Activated B cell treated with CpG ODN at 0.5 μM for 24 hours (primary cell): Measurements from ENCODE around the gene GSTK1. TPM values are rescaled to one million over a fixed set of nuclear protein-coding genes. Genes with fewer than 3 reads are reported as not detected.
A peak's percentile ranks its signal among the peaks of the same experiment; 100 is the strongest.

Experiments used
- ATAC-seq: fragments of 200-7000 bp; cut with Tn5 transposase; one replicate; pipeline ENCODE4 v1.10.0; 2021; ENCODE audit warnings: low read depth, mild to moderate bottlenecking, moderate library complexity
- CTCF ChIA-PET: fragments of 350-600 bp; sonication (Branson Sonifier 250); formaldehyde crosslinking; loops from one replicate; lab custom pipeline; 2021; ENCODE audit warnings: antibody characterized with exemption; lab: Charles Lee
- POLR2A ChIA-PET: fragments of 350-600 bp; sonication (Branson Sonifier 250); formaldehyde crosslinking; loops from one replicate; lab custom pipeline; 2021; ENCODE audit warnings: antibody characterized with exemption; lab: Charles Lee
- DNase-seq: peaks from one replicate; pipeline ENCODE4 v3.0.0; 2022
- H3K27ac Mint-ChIP-seq: one replicate; pipeline ENCODE4 v1.8.0; 2020; ENCODE audit warnings: mixed read lengths
- H3K27me3 Mint-ChIP-seq: one replicate; pipeline ENCODE4 v1.8.0; 2021; ENCODE audit warnings: mixed read lengths
- H3K36me3 Mint-ChIP-seq: one replicate; pipeline ENCODE4 v1.8.0; 2021; ENCODE audit warnings: low read depth, mixed read lengths
- H3K4me1 Mint-ChIP-seq: one replicate; pipeline ENCODE4 v1.8.0; 2021; ENCODE audit warnings: mixed read lengths
- H3K4me3 Mint-ChIP-seq: one replicate; pipeline ENCODE4 v1.8.0; 2020; ENCODE audit warnings: mild to moderate bottlenecking, mixed read lengths
- H3K9me3 Mint-ChIP-seq: one replicate; pipeline ENCODE4 v1.8.0; 2020; ENCODE audit warnings: mixed read lengths
- CTCF ChIP-seq: fragments of 200-600 bp; IDR thresholded peaks from one replicate; pipeline ENCODE4 v1.8.0; 2022; ENCODE audit warnings: antibody characterized with exemption, mild to moderate bottlenecking
- intact Hi-C: fragments of 100-400 bp; cut with micrococcal nuclease; formaldehyde crosslinking; loops from one replicate; pipeline ENCODE4 v1.15.1; 2024
- total RNA-seq: library from RNA; stranded (reverse); gene quantifications from 2 replicates; pipeline ENCODE4 v1.2.3, GENCODE V29; 2022

Gene GSTK1
- total RNA-seq, 1 donor from 2014 or later: 144 TPM

GRCh38 chr7:143248761-143249354, 14.4 kb upstream of the GSTK1 start:
- H3K4me3 Mint-ChIP-seq: no peak overlapping the region
- ATAC-seq: no peak
- intact Hi-C loops: loop anchor here (10.0 kb wide), 2 partner anchors 256 to 1146 kb away; no protein-coding TSS in a partner anchor
- H3K27me3 Mint-ChIP-seq: no peaks in the 10 kb centered on the region
- H3K4me1 Mint-ChIP-seq: peaks cover 54% of the 10 kb centered on the region
- no peaks in the 10 kb centered on the region for H3K36me3 Mint-ChIP-seq
- H3K27ac Mint-ChIP-seq: no peak overlapping the region
- no peak for DNase-seq
- H3K9me3 Mint-ChIP-seq: peaks cover 7% of the 10 kb centered on the region
- no peak for TF ChIP-seq CTCF
- CTCF ChIA-PET: interaction anchor here (0.8 to 2.1 kb wide), 2 partner anchors 8 to 9 kb away, joined by 3 to 13 read pairs; no protein-coding TSS in a partner anchor
- POLR2A ChIA-PET: interaction anchor here (1.3 kb wide), 1 partner anchor 234 kb away, joined by 3 read pairs; no protein-coding TSS in a partner anchor

GRCh38 chr7:143250199-143250598, 13.0 kb upstream of the GSTK1 start:
- Mint-ChIP-seq H3K27ac (no peak overlapping the region), H3K9me3 (peaks cover 7% of the 10 kb centered on the region), H3K4me1 (peaks cover 54% of the 10 kb centered on the region), H3K36me3 (no peaks in the 10 kb centered on the region), H3K4me3 (no peak overlapping the region), H3K27me3 (no peaks in the 10 kb centered on the region)
- ATAC-seq (no peak), DNase-seq (no peak)
- TF ChIP-seq CTCF: no peak
- CTCF ChIA-PET: interaction anchor here (2.1 kb wide), 1 partner anchor 10 kb away, joined by 13 read pairs; no protein-coding TSS in a partner anchor
- intact Hi-C loops: no loop called here
- POLR2A ChIA-PET: interaction anchor here (1.2 to 1.3 kb wide), 2 partner anchors 13 to 235 kb away, joined by 3 read pairs; partner anchors contain the start of gene GSTK1

- TF ChIP-seq CTCF: no peak
- peaks cover 53% of the 10 kb centered on the region for H3K4me1 Mint-ChIP-seq
- peak overlapping the region; percentile 47 for H3K27ac Mint-ChIP-seq
- peaks cover 7% of the 10 kb centered on the region for H3K9me3 Mint-ChIP-seq
- H3K27me3 Mint-ChIP-seq: no peaks in the 10 kb centered on the region
- no peaks in the 10 kb centered on the region for H3K36me3 Mint-ChIP-seq
- CTCF ChIA-PET: interaction anchor here (2.1 kb wide), 1 partner anchor 10 kb away, joined by 13 read pairs; no protein-coding TSS in a partner anchor
- intact Hi-C loops: loop anchor here (1.0 kb wide), 1 partner anchor 12 kb away; the partner anchor contains the start of gene GSTK1
- ATAC-seq (no peak), DNase-seq (no peak)
- H3K4me3 Mint-ChIP-seq: no peak overlapping the region
- POLR2A ChIA-PET: interaction anchor here (0.5 to 0.6 kb wide), 2 partner anchors 63 to 444 kb away, joined by 3 to 4 read pairs; no protein-coding TSS in a partner anchor
These were observed 12.4 kb upstream of the GSTK1 start for GRCh38 chr7:143250822-143251221.

- Mint-ChIP-seq H3K9me3 (peaks cover 7% of the 10 kb centered on the region), H3K4me3 (no peak overlapping the region), H3K27ac (peak overlapping the region; percentile 53), H3K4me1 (peaks cover 50% of the 10 kb centered on the region), H3K36me3 (no peaks in the 10 kb centered on the region), H3K27me3 (no peaks in the 10 kb centered on the region)
- ChIA-PET POLR2A (no interaction called here), CTCF (interaction anchor here (1.2 kb wide), 1 partner anchor 12 kb away, joined by 5 read pairs; no protein-coding TSS in a partner anchor)
- ATAC-seq: no peak
- no peak for TF ChIP-seq CTCF
- intact Hi-C loops: no loop called here
- DNase-seq: no peak
These were observed 11.2 kb upstream of the GSTK1 start for GRCh38 chr7:143252006-143252405.

GRCh38 chr7:143255564-143255963, 7.7 kb upstream of the GSTK1 start:
- H3K4me1 Mint-ChIP-seq: peaks cover 59% of the 10 kb centered on the region
- H3K9me3 Mint-ChIP-seq: peaks cover 7% of the 10 kb centered on the region
- H3K27me3 Mint-ChIP-seq: no peaks in the 10 kb centered on the region
- POLR2A ChIA-PET: no interaction called here
- no peaks in the 10 kb centered on the region for H3K36me3 Mint-ChIP-seq
- TF ChIP-seq CTCF: no peak
- H3K4me3 Mint-ChIP-seq: no peak overlapping the region
- DNase-seq (no peak), ATAC-seq (no peak)
- peak overlapping the region; percentile 67 for H3K27ac Mint-ChIP-seq
- CTCF ChIA-PET: interaction anchor here (0.8 to 3.6 kb wide), 4 partner anchors 11 to 160 kb away, joined by 3 to 19 read pairs (median 4); no protein-coding TSS in a partner anchor
- intact Hi-C loops: loop anchor here (5.0 kb wide), 1 partner anchor 448 kb away; no protein-coding TSS in a partner anchor
